Measurements from ENCODE around the gene HGFAC.

HGFAC gene

GRCh38 chr4:3461515-3462291 lies 19.9 kb downstream of the HGFAC start:
- no peak for DNase-seq (ENCODE audit: low read depth in 2 of 2)

- DNase-seq (ENCODE audit: low read depth in 2 of 2): no peak
These were observed 20.6 kb downstream of the HGFAC start for GRCh38 chr4:3462321-3462789.

- no peak for DNase-seq (ENCODE audit: low read depth in 2 of 2)
These were observed 21.1 kb downstream of the HGFAC start, which contains the start of gene DOK7 for GRCh38 chr4:3462790-3463415. TSS of gene DOK7 (plus strand) at chr4:3463306. CDS start at chr4:3463376, 70 bp downstream.

GRCh38 chr4:3463556-3464348 lies 22.0 kb downstream of the HGFAC start:
- no peak for DNase-seq (ENCODE audit: low read depth in 2 of 2)

GRCh38 chr4:3464349-3464905 lies 22.7 kb downstream of the HGFAC start:
- no peak for DNase-seq (ENCODE audit: low read depth in 2 of 2)

- no peak for DNase-seq (ENCODE audit: low read depth in 2 of 2)
These were observed 23.3 kb downstream of the HGFAC start for GRCh38 chr4:3464911-3465697.

- no peak for DNase-seq (ENCODE audit: low read depth in 2 of 2)
These were observed 24.2 kb downstream of the HGFAC start for GRCh38 chr4:3465698-3466671.

- no peak for DNase-seq (ENCODE audit: low read depth in 2 of 2)
These were observed 25.2 kb downstream of the HGFAC start for GRCh38 chr4:3466691-3467600.

- no peak for DNase-seq (ENCODE audit: low read depth in 2 of 2)
These were observed 25.8 kb downstream of the HGFAC start for GRCh38 chr4:3467601-3468031.

GRCh38 chr4:3468154-3468553 lies 26.4 kb downstream of the HGFAC start:
- DNase-seq (ENCODE audit: low read depth in 2 of 2): no peak

GRCh38 chr4:3468804-3469203 lies 27.0 kb downstream of the HGFAC start:
- DNase-seq (ENCODE audit: low read depth in 2 of 2): no peak

GRCh38 chr4:3469386-3470243 lies 27.8 kb downstream of the HGFAC start:
- no peak for DNase-seq (ENCODE audit: low read depth in 2 of 2)

GRCh38 chr4:3470244-3471097 lies 28.7 kb downstream of the HGFAC start:
- DNase-seq (ENCODE audit: low read depth in 2 of 2): no peak

GRCh38 chr4:3471098-3471760 lies 29.5 kb downstream of the HGFAC start:
- no peak for DNase-seq (ENCODE audit: low read depth in 2 of 2)

GRCh38 chr4:3471886-3472285 lies 30.1 kb downstream of the HGFAC start:
- DNase-seq (ENCODE audit: low read depth in 2 of 2): no peak

GRCh38 chr4:3472411-3473141 lies 30.8 kb downstream of the HGFAC start:
- no peak for DNase-seq (ENCODE audit: low read depth in 2 of 2)
